HCT116 (cell line): ENCODE data around the gene SKAP1. TPM values are rescaled to one million over a fixed set of nuclear protein-coding genes. Genes with fewer than 3 reads are reported as not detected.

Experiments
- ATAC-seq: fragments of 200-7000 bp; cut with Tn5 transposase; 2 replicates; pipeline ENCODE4 v1.9.1; 2020; ENCODE audit warnings: mild to moderate bottlenecking, moderate library complexity
- BruUV-seq: library from RNA; stranded (reverse); fragments of 400-500 nt; replicated peaks from 2 replicates; lab custom pipeline; 2021; lab: Mats Ljungman, UMichigan
- CTCF ChIA-PET: fragments of 300-600 bp; sonication (Branson Sonifier 250); formaldehyde crosslinking; loops from one replicate; lab custom pipeline; 2021; ENCODE audit warnings: antibody characterized with exemption; lab: Charles Lee
- POLR2A ChIA-PET: fragments of 300-600, 350-600 bp; sonication (Branson Sonifier 250); formaldehyde crosslinking; loops from one replicate; lab custom pipeline; 2021; ENCODE audit warnings: antibody characterized with exemption; lab: Charles Lee
- RAD21 ChIA-PET, 2 experiments: fragments of 300-600 bp; sonication (Branson Sonifier 250); formaldehyde crosslinking; loops; one replicate each; lab custom pipeline; 2023; ENCODE audit warnings: low total read pairs in 2 of 2; ENCODE audit not compliant: uncharacterized antibody in 2 of 2, unreplicated experiment in 2 of 2, low non-redundant PET in 1 of 2; lab: Charles Lee
- DNase-seq: peaks from one replicate; pipeline ENCODE4 v3.0.0-alpha.2; 2010; ENCODE audit warnings: low read depth, low spot score
- H2AFZ ChIP-seq: fragments of 200-600 bp; shearing (Covaris generic), sonication (generic); 2 replicates; pipeline ENCODE4 v1.6.1; 2017; ENCODE audit warnings: low read depth, mixed run types, mixed read lengths, antibody characterized with exemption, low read length; ENCODE audit not compliant: poor library complexity, severe bottlenecking
- H3K27ac ChIP-seq: 2 replicates; pipeline ENCODE4 v1.5.1; 2012; ENCODE audit warnings: low read depth, low read length
- H3K27me3 ChIP-seq: fragments of 200-600 bp; sonication (generic); 2 replicates; pipeline ENCODE4 v1.6.1; 2016; ENCODE audit warnings: mixed run types, low read length, mixed read lengths; ENCODE audit not compliant: insufficient read depth
- H3K36me3 ChIP-seq, 2 experiments: fragments of 200-500 bp in 1 of 2; fragments of 200-600 bp in 1 of 2; sonication (Bioruptor generic) in 1 of 2; sonication (generic) in 1 of 2; 2 replicates each; pipeline versions ENCODE4 v1.5.1 to v1.6.1; 2014 to 2016; ENCODE audit warnings: low read length in 2 of 2, inconsistent platforms in 1 of 2, mixed read lengths in 1 of 2, mixed run types in 1 of 2; ENCODE audit not compliant: insufficient read depth in 2 of 2, control insufficient read depth in 1 of 2
- H3K4me1 ChIP-seq, 2 experiments: fragments of 200-600 bp in 1 of 2; sonication (generic) in 1 of 2; 2 replicates each; pipeline versions ENCODE4 v1.5.1 to v1.6.1; 2012 to 2017; ENCODE audit warnings: low read length in 2 of 2, inconsistent platforms in 1 of 2, mild to moderate bottlenecking in 1 of 2, mixed read lengths in 1 of 2, mixed run types in 1 of 2, moderate library complexity in 1 of 2; ENCODE audit not compliant: insufficient read depth in 2 of 2, control insufficient read depth in 1 of 2
- H3K4me2 ChIP-seq: fragments of 200-600 bp; sonication (generic); 2 replicates; pipeline ENCODE4 v1.6.1; 2017; ENCODE audit warnings: mixed run types, low read length, mixed read lengths
- H3K4me3 ChIP-seq, 2 experiments: fragments of 200-600 bp in 1 of 2; sonication (generic) in 1 of 2; replicated peaks in 1 of 2; 2 replicates each; pipeline ENCODE4 v1.5.1; 2011 to 2016; ENCODE audit warnings: low read length in 2 of 2, control low read depth in 1 of 2, low read depth in 1 of 2, mild to moderate bottlenecking in 1 of 2, mixed read lengths in 1 of 2, mixed run types in 1 of 2
- H3K79me2 ChIP-seq: fragments of 200-600 bp; sonication (generic); 2 replicates; pipeline ENCODE4 v1.6.1; 2017; ENCODE audit warnings: mild to moderate bottlenecking, mixed run types, low read length, moderate library complexity, mixed read lengths; ENCODE audit not compliant: insufficient read depth
- H3K9ac ChIP-seq: fragments of 200-600 bp; sonication (generic); 2 replicates; pipeline ENCODE4 v1.6.1; 2016; ENCODE audit warnings: low read length, mixed read lengths
- H3K9me2 ChIP-seq: fragments of 200-600 bp; sonication (generic), shearing (Covaris generic); 2 replicates; pipeline ENCODE4 v1.6.1; 2017; ENCODE audit warnings: mixed run types, mild to moderate bottlenecking, moderate library complexity; ENCODE audit not compliant: insufficient read depth
- H3K9me3 ChIP-seq, 2 experiments: fragments of 200-500 bp in 1 of 2; fragments of 200-600 bp in 1 of 2; sonication (Bioruptor generic) in 1 of 2; sonication (generic) in 1 of 2; 2 replicates each; pipeline ENCODE4 v1.6.1; 2014 to 2017; ENCODE audit warnings: low read length in 2 of 2, mixed read lengths in 2 of 2, inconsistent platforms in 1 of 2, low read depth in 1 of 2, mild to moderate bottlenecking in 1 of 2, mixed run types in 1 of 2, moderate library complexity in 1 of 2; ENCODE audit not compliant: control insufficient read depth in 1 of 2, insufficient read depth in 1 of 2
- H4K20me1 ChIP-seq: fragments of 200-600 bp; sonication (generic), shearing (Covaris generic); 2 replicates; pipeline ENCODE4 v1.6.1; 2017; ENCODE audit warnings: mixed run types, mild to moderate bottlenecking, moderate library complexity; ENCODE audit not compliant: insufficient read depth
- ELF1 ChIP-seq: IDR thresholded peaks from 2 replicates; pipeline ENCODE4 v1.6.1; 2012; ENCODE audit warnings: low read depth, borderline replicate concordance
- POLR2A ChIP-seq: IDR thresholded peaks from 2 replicates; pipeline ENCODE4 v1.7.0; 2011; ENCODE audit warnings: borderline replicate concordance; ENCODE audit not compliant: insufficient read depth, insufficient read length; ENCODE audit errors: extremely low read depth
- RAD21 ChIP-seq: IDR thresholded peaks from 2 replicates; pipeline ENCODE4 v1.6.1; 2012; ENCODE audit warnings: low read depth, mild to moderate bottlenecking
- SP1 ChIP-seq: IDR thresholded peaks from 2 replicates; pipeline ENCODE4 v1.6.1; 2012; ENCODE audit warnings: low read depth
- ZFX ChIP-seq: fragments of 450-650 bp; IDR thresholded peaks from 2 replicates; pipeline ENCODE4 v1.6.1; 2017
- intact Hi-C: fragments of 100-400 bp; cut with micrococcal nuclease; formaldehyde crosslinking; loops from 2 replicates; pipeline ENCODE4 v1.10.0; 2022
- total RNA-seq: library from RNA; stranded (reverse); gene quantifications from one replicate; pipeline ENCODE4 v1.2.1, GENCODE V29; 2021; ENCODE audit not compliant: unreplicated experiment
- TF ChIP-seq, protein P1 (sequence below): IDR thresholded peaks from 2 replicates; pipeline ENCODE4 v1.6.1; 2012
- TF ChIP-seq, protein P2 (sequence below), 3 experiments: fragments of 200-600 bp in 1 of 3; sonication (generic) in 1 of 3; IDR thresholded peaks in 2 of 3; conservative IDR thresholded peaks in 1 of 3; 2 replicates each; pipeline ENCODE4 v1.5.1; 2012 to 2017; ENCODE audit warnings: low read depth in 2 of 3, low read length in 2 of 3, antibody characterized with exemption in 1 of 3, borderline replicate concordance in 1 of 3, control low read depth in 1 of 3, mild to moderate bottlenecking in 1 of 3, mixed read lengths in 1 of 3, mixed run types in 1 of 3, moderate library complexity in 1 of 3; ENCODE audit not compliant: insufficient read depth in 1 of 3

Gene SKAP1
- total RNA-seq, 1 experiment from 2014 or later = 12.4 TPM

DNA sequence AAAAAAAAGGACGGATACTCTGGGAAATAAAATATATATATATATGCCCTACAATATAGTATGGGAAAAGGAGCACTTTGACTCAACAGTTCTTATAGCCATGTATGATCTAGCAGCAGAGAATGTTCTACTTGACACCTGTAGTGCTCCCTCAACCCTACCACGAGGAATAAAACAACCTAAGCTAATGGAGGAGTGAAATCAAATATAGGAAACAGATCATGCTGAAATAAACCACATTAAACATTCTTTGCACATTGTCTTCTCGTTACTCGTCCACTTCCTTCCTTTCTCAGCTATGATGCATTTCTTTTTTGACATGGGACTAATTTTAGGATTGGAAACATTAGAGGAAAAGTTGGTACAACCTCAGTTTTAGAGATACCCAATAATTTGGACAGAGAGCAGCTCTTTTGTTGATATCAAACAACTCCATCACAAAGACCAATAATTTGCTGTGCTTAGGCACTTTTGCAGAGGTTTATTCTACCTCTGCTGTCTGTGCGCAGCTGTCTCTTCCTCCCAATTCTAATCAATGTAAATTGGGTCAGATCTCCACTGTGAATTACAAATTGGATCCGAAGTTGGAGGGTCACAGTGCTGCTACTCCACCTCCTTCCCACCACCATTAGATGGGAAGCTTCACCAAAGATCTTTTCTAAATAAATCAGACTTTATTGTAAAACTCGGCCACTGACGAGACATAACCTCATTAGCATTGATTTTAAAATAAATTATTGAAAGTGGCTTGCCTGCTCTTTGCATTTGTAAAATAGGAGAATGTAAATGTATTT is 256.6 kb downstream of the SKAP1 start (continued):
- TF ChIP-seq, protein P1, sequence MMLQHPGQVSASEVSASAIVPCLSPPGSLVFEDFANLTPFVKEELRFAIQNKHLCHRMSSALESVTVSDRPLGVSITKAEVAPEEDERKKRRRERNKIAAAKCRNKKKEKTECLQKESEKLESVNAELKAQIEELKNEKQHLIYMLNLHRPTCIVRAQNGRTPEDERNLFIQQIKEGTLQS = no peak
- TF ChIP-seq, all 23 proteins: peak for 0

DNA sequence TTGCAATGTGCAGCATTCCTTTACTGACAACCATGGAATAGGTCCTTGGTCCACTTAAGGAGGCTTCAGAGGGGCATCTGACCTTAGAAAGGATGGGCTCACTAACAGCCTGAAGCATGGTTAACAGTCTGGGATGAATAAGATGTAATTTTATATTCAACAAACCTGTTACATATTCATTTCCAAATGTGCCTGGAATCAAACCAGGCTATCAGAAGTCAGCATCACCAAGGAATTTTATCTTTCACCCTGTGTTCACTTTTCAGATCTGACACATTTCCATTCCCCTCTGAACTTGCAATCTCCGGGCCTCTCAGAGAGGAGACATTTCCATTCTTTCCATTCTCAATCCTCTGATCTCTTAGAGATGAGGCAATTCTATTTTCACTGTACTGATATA is 260.1 kb downstream of the SKAP1 start:
- Histone ChIP-seq H3K4me1 (no peaks in the 10 kb centered on the region), H3K36me3 (no peaks in the 10 kb centered on the region), H3K27me3 (no peaks in the 10 kb centered on the region), H4K20me1 (no peaks in the 10 kb centered on the region), H3K9me3 (no peaks in the 10 kb centered on the region), H3K4me3 (no peak overlapping the region), H3K4me2 (no peak overlapping the region), H3K79me2 (no peaks in the 10 kb centered on the region), H3K27ac (no peak overlapping the region), H2AFZ (no peak overlapping the region), H3K9ac (no peak overlapping the region), H3K9me2 (no peaks in the 10 kb centered on the region)
- no peak for DNase-seq
- BruUV-seq = no TSS peak
- intact Hi-C loops = no loop called here
- ChIA-PET POLR2A (no interaction called here), CTCF (no interaction called here), RAD21 (no interaction called here)
- TF ChIP-seq ZFX (no peak), RAD21 (no peak), ELF1 (no peak), POLR2A (no peak), SP1 (no peak)
- TF ChIP-seq, protein P1 = no peak
- TF ChIP-seq, protein P2, sequence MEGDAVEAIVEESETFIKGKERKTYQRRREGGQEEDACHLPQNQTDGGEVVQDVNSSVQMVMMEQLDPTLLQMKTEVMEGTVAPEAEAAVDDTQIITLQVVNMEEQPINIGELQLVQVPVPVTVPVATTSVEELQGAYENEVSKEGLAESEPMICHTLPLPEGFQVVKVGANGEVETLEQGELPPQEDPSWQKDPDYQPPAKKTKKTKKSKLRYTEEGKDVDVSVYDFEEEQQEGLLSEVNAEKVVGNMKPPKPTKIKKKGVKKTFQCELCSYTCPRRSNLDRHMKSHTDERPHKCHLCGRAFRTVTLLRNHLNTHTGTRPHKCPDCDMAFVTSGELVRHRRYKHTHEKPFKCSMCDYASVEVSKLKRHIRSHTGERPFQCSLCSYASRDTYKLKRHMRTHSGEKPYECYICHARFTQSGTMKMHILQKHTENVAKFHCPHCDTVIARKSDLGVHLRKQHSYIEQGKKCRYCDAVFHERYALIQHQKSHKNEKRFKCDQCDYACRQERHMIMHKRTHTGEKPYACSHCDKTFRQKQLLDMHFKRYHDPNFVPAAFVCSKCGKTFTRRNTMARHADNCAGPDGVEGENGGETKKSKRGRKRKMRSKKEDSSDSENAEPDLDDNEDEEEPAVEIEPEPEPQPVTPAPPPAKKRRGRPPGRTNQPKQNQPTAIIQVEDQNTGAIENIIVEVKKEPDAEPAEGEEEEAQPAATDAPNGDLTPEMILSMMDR (IDR thresholded peaks at IDR 0.05 in 2 of 3, conservative IDR thresholded peaks at IDR 0.05 in 1 of 3; ENCODE audit: borderline replicate concordance in 1 of 3, insufficient read depth in 1 of 3, low read depth in 2 of 3, low read length in 2 of 3) = no peak
- no peak for ATAC-seq
